Measurements from ENCODE around the gene ST3GAL6. TPM values are rescaled to one million over a fixed set of nuclear protein-coding genes. Genes with fewer than 3 reads are reported as not detected.

Gene ST3GAL6
- total and polyA plus RNA-seq, 7 donors = 2.4 to 11.8 (median 3.9) TPM

DNA sequence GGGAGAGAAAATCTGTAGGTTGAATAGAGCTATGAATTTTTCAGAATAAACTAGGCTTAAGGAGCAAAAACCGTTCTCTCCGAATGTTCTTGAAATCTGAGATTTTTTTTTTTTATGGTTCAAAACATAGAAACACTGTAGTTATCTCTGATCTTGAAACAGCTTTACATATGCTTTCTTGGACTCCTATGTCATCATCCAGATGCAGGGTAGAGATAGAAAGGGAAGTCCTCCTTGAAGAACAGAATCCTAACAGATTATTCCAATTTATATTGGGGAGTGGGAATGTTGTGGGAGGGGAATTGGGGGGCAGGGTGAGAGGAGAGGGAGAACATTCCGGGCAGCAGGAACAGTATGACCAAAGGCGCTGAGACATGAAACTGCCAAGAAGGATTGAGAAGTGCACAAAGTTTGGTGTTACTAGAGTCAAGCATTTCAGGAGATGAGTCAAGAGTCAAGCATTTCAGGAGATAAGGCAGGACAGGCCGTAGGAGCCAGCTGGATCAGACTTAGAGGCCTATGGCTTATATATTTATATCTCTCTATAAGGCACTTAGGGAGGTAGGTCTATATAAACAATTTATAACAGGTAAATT, 21.9 kb upstream of the ST3GAL6 start:
- intact Hi-C loops (cut with DNase I) = no loop called here
- Histone ChIP-seq H3K36me3 (no peaks in the 10 kb centered on the region), H3K9me3 (no peaks in the 10 kb centered on the region), H3K27ac (no peak overlapping the region), H3K4me3 (no peak overlapping the region), H3K27me3 (no peaks in the 10 kb centered on the region), H3K4me1 (no peaks in the 10 kb centered on the region)
- DNase-seq = no peak
- WGBS, 2 donors = 82 to 88% methylated on average over 5 of the region's 5 CpGs
- TF ChIP-seq POLR2AphosphoS5 (IDR thresholded peaks at IDR 0.05) (no peak), EP300 (IDR thresholded peaks at IDR 0.05) (no peak), POLR2A (IDR thresholded peaks at IDR 0.05) (no peak)
- TF ChIP-seq, protein P1, sequence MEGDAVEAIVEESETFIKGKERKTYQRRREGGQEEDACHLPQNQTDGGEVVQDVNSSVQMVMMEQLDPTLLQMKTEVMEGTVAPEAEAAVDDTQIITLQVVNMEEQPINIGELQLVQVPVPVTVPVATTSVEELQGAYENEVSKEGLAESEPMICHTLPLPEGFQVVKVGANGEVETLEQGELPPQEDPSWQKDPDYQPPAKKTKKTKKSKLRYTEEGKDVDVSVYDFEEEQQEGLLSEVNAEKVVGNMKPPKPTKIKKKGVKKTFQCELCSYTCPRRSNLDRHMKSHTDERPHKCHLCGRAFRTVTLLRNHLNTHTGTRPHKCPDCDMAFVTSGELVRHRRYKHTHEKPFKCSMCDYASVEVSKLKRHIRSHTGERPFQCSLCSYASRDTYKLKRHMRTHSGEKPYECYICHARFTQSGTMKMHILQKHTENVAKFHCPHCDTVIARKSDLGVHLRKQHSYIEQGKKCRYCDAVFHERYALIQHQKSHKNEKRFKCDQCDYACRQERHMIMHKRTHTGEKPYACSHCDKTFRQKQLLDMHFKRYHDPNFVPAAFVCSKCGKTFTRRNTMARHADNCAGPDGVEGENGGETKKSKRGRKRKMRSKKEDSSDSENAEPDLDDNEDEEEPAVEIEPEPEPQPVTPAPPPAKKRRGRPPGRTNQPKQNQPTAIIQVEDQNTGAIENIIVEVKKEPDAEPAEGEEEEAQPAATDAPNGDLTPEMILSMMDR (IDR thresholded peaks at IDR 0.05) = no peak

DNA sequence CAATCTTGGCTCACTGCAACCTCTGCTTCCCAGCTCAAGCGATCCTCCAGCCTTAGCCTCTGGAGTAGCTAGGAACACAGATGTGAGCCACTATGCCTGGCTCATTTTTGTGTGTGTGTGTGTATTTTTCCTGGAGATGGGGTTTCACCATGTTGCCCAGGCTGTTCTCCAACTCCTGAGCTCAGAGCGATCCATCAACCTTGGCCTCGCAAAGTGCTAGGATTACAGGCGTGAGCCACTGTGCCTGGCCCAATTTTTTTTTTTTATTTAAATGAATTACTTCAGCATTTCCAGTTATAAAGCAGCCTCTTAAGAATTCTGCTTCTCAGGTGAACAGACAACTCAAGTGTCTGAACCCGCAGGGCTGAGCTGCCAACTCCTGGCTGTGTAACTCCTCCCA, 20.1 kb upstream of the ST3GAL6 start:
- Histone ChIP-seq H3K4me1 (no peaks in the 10 kb centered on the region), H3K9me3 (no peaks in the 10 kb centered on the region), H3K27me3 (no peaks in the 10 kb centered on the region), H3K27ac (no peak overlapping the region), H3K36me3 (no peaks in the 10 kb centered on the region), H3K4me3 (no peak overlapping the region)
- DNase-seq = no peak
- TF ChIP-seq POLR2AphosphoS5 (IDR thresholded peaks at IDR 0.05) (no peak), POLR2A (IDR thresholded peaks at IDR 0.05) (no peak), EP300 (IDR thresholded peaks at IDR 0.05) (no peak)
- TF ChIP-seq, protein P1 (IDR thresholded peaks at IDR 0.05) = no peak
- WGBS, 2 donors = 93 to 94% methylated on average over 5 of the region's 5 CpGs
- intact Hi-C loops (cut with DNase I) = no loop called here

- Histone ChIP-seq H3K9me3 (no peaks in the 10 kb centered on the region), H3K4me1 (no peaks in the 10 kb centered on the region), H3K27me3 (no peaks in the 10 kb centered on the region), H3K27ac (no peak overlapping the region), H3K4me3 (no peak overlapping the region), H3K36me3 (no peaks in the 10 kb centered on the region)
- intact Hi-C loops (cut with DNase I) = no loop called here
- TF ChIP-seq EP300 (IDR thresholded peaks at IDR 0.05) = no peak
- no peak for TF ChIP-seq POLR2A (IDR thresholded peaks at IDR 0.05)
- TF ChIP-seq, protein P1 (IDR thresholded peaks at IDR 0.05) = no peak
- TF ChIP-seq POLR2AphosphoS5 (IDR thresholded peaks at IDR 0.05) = no peak
- DNase-seq = no peak
Observed at GRCh38 chr3:98744283-98744682, 18.9 kb upstream of the ST3GAL6 start.

GRCh38 chr3:98745718-98746117, 17.4 kb upstream of the ST3GAL6 start:
- WGBS, 2 donors = 78% methylated on average over 1 of the region's 1 CpG
- no peaks in the 10 kb centered on the region for H3K9me3 ChIP-seq
- no peaks in the 10 kb centered on the region for H3K27me3 ChIP-seq
- no peak for TF ChIP-seq EP300 (IDR thresholded peaks at IDR 0.05)
- TF ChIP-seq, protein P1 (IDR thresholded peaks at IDR 0.05) = no peak
- H3K36me3 ChIP-seq = no peaks in the 10 kb centered on the region
- H3K27ac ChIP-seq = no peak overlapping the region
- intact Hi-C loops (cut with DNase I) = no loop called here
- no peak for DNase-seq
- no peak overlapping the region for H3K4me3 ChIP-seq
- H3K4me1 ChIP-seq = no peaks in the 10 kb centered on the region

- no peaks in the 10 kb centered on the region for H3K4me1 ChIP-seq
- H3K36me3 ChIP-seq = no peaks in the 10 kb centered on the region
- intact Hi-C loops (cut with DNase I) = no loop called here
- 80 to 81% methylated on average over 4 of the region's 4 CpGs for WGBS, 2 donors
- TF ChIP-seq POLR2AphosphoS5 (IDR thresholded peaks at IDR 0.05) = no peak
- TF ChIP-seq EP300 (IDR thresholded peaks at IDR 0.05) = no peak
- TF ChIP-seq, protein P1 (IDR thresholded peaks at IDR 0.05) = no peak
- no peak for TF ChIP-seq POLR2A (IDR thresholded peaks at IDR 0.05)
- H3K27me3 ChIP-seq = no peaks in the 10 kb centered on the region
- no peak overlapping the region for H3K4me3 ChIP-seq
- no peak overlapping the region for H3K27ac ChIP-seq
- DNase-seq = no peak
- no peaks in the 10 kb centered on the region for H3K9me3 ChIP-seq
Observed at GRCh38 chr3:98746122-98746521, 17.0 kb upstream of the ST3GAL6 start.

Data from sigmoid colon (tissue), 7 donors.